NCI-H345 (cell line): ENCODE measurements around the gene SCN8A.
"Not testable (repeated sequence)": the region's sequence is repeated elsewhere in the genome, so short reads cannot be mapped to it uniquely, and the experiment has no call there.

Source experiments
- DNase-seq: peaks from one replicate; lab custom pipeline; 2025; lab: John Stamatoyannopoulos, UW

Gene SCN8A

DNA sequence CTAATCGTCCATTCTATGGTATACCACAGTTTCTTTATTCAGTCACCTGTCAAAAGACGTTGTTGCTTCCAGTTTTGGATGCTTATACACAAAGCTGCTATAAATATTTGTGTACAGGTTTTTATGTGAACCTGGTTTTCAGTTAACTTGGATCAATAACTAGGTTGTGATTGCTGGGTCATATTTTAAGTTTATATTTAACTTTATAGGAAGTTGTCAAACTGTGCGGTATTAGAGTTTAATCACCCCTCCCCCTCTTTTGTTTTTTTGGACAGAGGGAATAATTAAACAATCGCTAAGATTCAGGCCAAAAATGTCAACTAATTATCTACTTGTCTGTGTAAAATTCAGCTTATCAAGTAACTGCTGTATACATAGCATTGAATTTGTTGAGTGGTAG, 34.3 kb downstream of the SCN8A start:
- no peak for DNase-seq

DNA sequence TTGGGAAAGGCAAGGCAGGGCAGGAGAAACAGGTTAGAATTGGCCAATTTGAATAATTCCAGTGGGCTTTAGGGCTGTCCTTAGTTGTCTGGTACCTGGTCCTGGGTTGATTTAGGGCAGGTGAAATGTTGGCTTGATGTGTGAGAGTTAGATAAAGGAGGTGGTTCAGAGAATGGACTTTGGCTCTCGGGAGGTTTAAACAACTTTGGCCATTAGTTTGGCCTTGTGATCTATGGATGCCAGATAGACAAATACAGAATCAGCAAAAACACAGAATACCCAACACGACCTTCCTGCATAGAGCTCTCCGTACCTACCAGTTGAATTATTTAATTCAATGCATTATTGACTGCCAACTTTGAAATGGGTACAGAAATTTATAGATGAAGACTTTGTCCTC, 35.1 kb downstream of the SCN8A start:
- DNase-seq, result no peak

DNA sequence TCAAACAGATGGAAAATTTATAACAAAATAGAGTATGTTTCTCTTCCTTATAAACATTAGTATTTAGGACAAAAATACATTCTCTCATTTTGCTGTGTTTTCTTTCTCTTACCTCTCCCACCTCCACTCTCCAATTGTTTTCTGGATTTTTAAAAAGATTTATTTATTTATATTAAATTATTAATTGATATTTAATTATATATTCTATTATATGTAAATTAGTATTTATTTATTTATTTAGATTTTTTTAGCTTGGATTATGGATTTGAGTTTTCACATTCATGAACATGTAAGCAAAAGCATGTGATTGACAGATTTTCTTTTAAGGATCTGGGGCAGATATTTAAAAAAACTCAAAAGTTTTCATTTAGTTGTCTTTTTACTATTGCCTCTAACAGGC, 35.6 kb downstream of the SCN8A start:
- DNase-seq, result no peak

DNA sequence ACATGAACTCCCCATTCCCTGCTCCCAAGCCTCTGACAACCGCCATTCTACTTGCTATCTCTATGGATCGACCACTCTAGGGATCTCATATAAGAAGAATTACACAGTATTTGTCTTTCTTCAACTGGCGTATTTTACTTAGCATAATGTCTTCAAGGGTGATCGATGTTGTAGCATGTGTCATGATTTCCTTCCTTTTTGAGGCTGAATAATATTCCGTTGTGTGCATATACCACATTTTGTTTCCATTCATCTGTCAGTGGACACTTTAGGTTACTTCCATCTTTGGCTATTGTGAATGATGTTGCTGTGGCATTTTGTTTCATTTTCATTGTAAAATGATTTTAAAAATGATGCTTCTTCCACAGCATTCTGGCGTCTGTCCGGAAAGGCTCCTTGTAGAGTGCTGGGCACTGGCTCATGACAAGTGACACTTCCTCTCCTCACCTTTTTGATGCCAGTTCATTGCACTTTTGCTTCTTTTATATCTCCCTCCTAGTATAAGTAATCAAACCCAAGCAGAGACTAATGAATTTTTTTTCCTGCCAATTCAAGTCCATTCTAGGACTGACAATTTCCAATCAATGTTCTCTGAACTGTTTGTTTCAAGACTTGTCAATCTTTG, 39.3 kb downstream of the SCN8A start:
- DNase-seq, result no peak

DNA sequence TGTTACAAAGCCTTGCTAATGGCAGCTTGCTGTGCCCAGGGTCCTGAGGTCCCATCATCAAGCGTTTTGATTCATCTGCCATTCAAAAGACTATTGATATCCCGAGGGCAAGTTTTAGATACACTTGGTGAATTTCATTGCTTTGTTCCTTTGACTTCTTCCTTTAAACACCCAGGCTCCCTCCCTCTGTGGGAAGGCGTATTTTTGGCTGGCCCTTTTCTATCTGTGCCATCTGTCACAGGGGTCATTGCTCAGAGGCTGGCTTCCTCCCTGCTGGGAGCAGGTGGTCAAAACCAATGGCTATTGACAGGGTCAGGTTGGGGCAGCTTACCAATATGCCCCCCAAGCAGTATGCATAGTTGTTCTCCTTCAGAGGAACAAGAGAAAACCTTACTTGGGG, 40.0 kb downstream of the SCN8A start:
- no peak for DNase-seq

DNA sequence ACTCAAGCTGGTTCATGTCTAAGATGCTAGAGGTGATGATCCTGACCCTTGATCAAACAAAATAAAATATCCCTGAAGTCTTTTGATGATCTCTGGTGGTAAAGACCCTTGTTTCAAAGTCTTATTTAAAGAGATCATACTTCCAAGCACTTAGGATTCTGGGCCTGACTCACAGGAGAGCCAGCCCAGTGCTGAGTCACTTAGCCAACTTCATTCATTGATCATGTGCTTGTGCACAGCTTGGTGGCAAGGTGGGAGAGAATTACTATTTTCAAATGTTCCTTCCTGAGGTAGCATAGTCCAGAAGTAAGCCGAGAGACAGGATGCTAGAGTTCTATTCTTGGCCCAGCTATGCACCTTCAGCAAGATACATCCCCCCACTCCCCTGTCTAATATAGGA, 40.6 kb downstream of the SCN8A start:
- DNase-seq, result no peak

DNA sequence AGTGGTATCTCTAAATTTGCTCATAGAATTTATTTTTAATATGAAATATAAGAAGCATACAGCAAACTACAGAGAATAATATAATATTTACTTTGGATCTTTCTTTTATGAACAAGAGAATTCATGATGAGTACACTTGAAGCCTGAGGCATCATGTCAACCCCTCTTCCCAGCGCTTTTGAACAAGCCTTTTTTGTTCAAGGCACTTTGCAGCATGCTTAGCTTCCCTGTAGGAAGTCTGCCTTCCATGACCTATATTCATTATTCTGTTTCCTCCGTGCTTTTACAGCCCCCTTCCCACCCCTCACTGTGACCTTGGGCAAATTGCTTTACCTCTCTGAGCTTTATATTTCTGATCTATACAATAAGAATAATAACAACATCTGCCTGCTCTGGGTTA, 41.6 kb downstream of the SCN8A start:
- DNase-seq, result peak; percentile 20

DNA sequence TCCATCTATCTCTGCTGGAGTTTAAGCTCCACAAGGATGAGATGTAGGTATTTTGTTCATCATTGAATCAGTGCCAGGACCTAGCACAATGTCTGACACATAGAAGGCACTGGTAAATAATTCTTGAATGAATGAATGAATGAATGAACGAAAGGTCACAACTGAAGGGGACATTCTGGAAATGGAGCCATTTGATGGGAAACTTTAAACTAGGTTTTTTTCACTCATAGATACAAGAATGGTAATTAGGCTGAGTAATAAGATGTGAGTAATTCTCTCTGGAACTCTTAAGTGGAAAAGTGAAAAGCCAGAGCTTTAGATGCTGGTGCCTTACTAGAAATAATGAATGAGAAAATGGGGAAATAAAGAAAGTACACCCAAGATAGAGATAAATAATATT, 44.3 kb downstream of the SCN8A start:
- no peak for DNase-seq

DNA sequence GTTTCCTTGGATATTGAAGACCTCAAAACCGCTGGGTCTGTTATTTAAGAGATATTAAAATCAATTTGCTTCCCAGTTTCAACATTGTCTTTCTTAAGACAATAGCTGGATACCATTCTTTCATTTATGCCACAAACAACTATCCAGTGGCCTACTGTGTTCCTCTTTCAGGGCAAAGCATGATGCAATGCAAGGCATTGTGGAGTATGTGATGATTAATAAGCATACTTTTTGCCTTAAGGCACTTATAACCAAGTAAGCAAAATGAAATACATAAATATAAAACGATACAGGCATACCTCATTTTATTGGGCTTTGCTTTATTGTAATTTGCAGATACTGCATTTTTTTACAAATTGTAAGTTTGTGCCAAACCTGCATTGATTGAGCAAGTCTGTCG, 45.5 kb downstream of the SCN8A start:
- no peak for DNase-seq

DNA sequence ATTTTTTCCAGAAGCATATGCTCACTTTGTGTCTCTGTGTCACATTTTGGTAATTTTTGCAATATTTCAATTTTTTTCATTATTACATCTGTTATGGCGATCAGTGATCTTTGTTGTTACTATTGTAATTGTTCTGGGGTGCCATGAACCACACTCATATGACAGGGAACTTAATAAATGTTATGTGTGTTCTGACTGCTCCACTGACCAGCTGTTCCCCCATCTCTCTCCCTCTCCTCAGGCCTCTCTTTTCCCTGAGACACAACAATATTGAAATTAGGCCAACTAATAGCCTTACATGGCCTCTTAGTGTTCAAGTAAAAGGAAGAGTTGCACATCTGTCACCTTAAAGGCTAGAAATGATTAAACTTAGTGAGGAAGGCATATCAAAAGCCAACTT, 46.0 kb downstream of the SCN8A start:
- no peak for DNase-seq

DNA sequence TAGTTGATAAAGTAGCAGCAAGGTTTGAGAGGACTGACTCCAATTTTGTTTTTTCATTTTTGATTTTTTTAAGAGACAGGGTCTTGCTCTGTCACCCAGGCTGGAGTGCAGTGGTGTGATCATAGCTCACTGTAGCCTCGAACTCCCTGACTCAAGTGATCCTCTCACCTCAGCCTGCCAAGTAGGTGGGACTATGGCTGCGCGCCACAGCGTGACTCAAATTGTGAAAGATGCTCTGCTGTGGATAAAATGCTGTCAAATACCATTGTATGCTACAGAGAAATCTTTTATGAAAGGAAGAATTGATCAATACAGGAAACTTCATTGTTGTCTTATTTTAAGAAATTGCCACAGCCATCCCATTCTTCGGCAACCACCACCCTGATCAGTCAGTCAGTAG, 48.3 kb downstream of the SCN8A start:
- DNase-seq, result no peak

DNA sequence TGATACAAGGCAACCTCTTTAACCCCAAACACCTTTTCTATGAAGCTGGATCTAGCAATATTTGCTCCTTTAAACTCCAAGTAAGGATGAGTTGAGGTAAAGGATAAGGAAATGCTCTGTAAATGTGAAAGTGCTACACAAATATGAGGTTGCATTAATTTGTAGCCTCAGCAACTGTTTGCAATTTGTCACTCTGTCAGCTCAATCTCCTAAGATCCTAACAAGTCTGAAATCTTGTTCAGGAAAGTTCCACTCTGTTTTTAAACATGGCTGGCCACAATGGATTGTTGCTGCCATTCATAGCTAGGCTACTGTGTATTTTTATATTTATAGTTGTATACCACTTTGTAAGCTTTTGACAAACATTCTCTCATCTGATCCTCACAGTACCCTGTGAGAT, 51.3 kb downstream of the SCN8A start:
- DNase-seq, result no peak

DNA sequence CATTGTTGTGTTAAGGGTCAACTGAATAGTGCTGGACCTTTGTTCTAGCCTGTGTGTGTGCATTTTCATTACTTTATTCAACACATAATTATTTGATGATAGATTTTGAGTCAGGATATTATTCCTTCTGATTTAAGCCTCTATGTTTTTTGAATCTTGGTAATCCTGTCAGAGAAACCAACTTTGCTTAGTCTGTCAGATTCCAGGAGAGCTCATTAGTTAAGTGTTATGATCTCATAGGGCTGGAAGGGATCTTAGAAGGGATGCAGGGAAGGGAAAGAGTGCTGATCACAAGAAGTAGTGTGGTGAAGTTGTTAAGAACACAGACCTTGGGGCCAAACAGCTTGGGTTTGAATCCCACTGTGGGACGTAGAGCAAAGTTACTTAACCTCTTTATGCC, 52.9 kb downstream of the SCN8A start:
- DNase-seq, result no peak

DNA sequence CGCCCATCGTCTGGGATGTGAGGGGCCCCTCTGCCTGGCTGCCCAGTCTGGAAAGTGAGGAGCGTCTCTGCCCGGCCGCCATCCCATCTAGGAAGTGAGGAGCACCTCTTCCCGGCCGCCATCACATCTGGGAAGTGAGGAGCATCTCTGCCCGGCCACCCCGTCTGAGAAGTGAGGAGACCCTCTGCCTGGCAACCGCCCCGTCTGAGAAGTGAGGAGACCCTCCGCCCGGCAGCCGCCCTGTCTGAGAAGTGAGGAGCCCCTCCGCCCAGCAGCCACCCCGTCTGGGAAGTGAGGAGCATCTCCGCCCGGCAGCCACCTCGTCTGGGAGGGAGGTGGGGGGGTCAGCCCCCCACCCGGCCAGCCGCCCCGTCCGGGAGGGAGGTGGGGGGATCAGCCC, 53.7 kb downstream of the SCN8A start:
- not testable (repeated sequence) for DNase-seq

DNA sequence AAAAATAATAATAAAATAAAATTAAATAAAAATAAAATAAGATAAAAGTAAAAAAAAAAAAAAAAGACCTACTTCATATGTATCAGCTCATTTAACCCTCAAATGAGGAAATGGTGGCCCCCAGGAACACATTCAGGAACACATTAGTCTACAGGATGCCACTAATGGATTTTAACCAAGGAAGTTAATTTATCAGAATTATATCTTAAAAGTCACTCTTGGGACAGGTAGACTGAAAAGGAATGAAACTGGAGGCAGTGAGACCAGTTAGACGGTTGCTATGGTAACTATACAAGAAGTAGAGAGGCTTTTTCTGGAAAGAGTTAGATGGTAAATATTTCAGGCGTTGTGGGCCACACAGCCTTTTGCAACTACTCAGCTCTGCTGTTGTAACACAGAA, 54.9 kb downstream of the SCN8A start:
- DNase-seq, result no peak

DNA sequence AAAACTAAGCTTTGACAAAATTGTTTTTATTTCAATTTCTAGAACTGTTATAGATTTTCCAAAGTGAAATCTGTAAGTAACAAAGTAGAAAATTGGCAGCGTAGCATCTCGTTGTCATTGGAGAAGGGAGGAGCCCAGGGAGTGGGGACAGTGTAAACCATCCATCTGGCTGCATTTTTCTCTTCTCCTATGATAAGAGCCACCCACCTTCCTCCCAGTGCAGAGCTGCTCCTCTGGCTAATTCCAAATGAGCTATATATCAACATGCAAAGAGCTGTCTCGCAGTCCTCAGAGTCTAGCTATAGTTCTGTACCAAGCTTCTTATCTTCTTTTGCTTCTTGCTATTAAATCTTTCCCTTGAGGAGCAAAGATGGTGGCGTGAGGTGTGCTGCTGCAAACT, 56.6 kb downstream of the SCN8A start:
- DNase-seq, result no peak

DNA sequence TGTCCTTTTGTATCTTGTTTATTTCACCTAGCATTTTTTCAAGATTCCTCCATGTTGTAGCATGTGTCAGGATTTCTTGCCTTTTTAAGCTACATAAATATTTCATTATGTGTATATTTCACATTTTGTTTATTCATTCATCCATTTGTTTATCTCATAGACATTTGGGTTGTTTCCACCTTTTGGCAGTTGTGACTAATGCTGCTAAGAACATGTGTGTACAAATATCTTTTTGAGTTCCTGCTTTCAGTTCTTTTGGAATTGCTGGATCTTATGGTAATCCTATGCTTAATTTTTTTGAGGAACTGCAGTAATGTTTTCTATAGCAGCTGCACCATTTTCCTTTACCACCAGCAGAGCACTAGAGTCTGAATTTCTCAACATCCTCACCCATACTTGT, 62.4 kb downstream of the SCN8A start:
- no peak for DNase-seq

DNA sequence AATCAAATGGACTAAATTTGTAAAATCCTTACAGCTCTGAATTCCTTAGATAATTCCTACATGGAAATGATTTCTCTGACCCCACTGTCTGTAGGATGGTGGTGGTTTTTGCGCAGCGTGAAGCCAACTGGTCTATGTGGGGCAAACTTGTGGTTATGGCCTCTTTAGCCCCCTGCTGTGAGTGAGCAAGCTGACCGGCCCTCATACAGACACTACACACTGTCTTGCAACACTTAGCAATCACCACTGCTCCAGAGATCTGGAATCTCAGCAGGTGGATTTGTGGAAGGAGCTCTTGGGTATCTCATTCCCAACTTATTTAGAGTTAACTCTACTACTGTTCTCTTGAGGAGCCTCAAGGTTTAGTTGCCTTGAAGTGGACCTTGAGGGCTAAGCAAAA, 70.2 kb downstream of the SCN8A start:
- no peak for DNase-seq

DNA sequence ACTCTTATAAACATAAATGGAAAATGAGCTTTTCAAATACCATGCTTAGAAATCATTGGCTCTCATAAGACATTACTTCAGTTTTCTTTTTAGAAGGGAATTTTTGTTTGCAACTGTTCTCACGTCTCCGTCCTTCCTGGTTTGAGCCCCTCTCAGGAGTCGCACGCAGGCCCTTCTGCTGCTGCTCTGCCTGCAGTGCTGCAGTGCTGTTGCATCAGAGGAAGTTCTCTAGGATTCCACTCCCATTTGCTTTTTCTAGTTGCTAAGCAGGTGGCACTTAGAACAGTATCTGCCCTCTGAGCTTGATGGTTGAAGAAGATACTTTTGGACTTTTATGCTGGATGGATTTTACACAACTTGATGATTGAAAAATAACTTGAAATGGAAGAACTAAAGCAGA, 70.8 kb downstream of the SCN8A start:
- no peak for DNase-seq

DNA sequence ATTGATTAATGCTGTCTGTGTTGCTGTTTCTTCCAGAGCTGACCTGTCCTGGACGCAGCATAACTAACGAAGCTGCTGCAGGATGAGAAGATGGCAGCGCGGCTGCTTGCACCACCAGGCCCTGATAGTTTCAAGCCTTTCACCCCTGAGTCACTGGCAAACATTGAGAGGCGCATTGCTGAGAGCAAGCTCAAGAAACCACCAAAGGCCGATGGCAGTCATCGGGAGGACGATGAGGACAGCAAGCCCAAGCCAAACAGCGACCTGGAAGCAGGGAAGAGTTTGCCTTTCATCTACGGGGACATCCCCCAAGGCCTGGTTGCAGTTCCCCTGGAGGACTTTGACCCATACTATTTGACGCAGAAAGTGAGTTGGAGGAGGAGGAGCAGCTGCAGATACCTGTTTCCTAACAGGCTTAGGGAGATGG, 71.7 kb downstream of the SCN8A start:
- DNase-seq, result no peak

DNA sequence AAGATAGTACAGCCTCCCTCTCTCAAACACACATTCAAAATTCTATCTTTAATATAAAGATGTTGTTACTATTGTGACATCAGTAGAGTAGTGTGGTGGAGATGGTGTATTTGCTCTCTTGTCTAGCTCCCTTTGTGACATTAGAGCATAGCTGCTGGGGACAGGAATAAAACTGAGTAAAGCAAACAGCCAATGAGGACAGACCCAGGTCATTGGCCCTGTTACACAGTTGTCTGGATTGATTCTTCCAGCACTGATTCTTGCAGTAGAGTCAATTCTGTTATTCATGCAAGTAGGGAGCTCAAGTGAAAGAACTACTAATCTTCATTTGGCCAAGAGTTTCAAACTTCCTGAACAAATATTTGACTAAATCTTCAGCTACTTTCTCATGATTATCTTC, 72.4 kb downstream of the SCN8A start:
- no peak for DNase-seq

DNA sequence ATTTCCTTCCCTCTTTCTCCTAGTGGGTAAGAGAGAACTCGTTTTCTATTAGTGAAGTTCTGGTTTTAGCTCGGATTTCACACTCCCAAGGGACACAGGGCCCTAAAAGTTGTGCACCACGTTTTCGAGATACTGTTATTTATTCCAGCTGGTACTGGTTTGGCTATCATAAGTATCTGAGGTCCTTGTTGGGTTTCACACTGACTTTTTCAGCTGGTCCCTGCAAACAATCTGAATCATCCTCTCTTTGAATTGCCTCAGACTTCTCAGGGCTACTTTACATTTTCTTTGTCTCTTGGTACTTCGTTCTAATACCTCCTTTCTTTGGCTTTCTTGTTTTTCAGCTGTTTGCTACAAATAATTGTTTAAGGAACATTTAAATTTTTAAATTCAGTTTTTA, 75.7 kb downstream of the SCN8A start:
- no peak for DNase-seq

DNA sequence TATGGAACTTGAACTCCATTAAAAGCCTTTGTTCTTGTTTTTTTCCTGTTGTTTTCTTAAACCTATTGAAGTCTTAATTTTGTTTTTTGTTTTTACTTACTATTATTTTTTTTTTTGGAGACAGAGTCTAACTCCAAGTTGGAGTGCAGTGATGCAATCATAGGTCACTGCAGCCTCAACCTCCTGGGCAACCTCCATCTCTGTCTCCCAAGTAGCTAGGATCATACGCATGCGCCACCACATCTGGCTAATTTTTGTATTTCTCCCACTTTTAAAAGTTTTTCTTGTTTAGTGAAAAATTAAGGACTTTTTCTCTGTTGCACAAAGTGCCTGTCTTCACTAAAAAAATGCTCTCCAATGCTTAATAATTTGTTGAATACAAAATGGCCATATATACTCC, 76.2 kb downstream of the SCN8A start:
- DNase-seq, result no peak

DNA sequence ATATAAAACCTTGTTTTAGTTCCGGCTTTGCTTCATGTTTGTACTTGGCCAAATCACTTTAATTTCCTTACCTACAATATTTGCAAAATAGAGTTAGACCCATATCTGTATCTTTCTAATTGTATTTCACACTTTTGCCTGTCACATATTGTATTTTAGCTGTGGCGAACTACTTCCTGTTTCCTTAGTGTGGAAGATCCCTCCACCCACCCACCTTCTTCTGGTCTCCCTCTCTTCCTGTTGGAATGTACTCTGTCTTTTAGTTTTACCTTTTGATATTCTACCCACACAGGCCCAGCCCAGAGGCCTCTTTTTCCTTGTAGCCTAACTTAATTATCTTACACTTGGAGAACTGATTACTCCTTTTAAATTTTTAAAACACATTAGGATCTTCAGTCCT, 78.2 kb downstream of the SCN8A start:
- no peak for DNase-seq

DNA sequence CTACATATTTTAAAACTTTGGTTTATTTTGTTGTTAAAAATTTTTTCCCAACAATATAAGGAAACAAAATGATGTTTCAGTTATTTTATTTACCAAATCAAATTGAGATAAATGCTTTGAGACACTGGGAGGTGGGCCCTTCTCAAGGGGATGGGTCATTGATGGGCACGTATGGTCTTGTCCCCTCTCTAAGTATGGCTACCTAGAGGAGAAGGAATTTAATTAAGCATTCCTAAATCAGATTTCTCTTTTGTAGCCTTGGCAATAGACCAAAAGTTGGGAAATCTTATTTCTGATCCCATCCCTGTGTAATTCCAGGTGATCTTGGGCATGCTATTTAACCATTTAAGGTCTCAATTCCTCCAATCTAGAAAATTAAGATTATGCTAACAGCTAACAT, 79.0 kb downstream of the SCN8A start:
- no peak for DNase-seq
